HepG2 (cell line): ENCODE data around the gene DCUN1D2. TPM values are rescaled to one million over a fixed set of nuclear protein-coding genes. Genes with fewer than 3 reads are reported as not detected.
"Not testable (repeated sequence)": the region's sequence is repeated elsewhere in the genome, so short reads cannot be mapped to it uniquely, and the experiment has no call there.

ENCODE experiments used
- ATAC-seq: fragments of 200-7000 bp; cut with Tn5 transposase; 3 replicates; pipeline ENCODE4 v1.9.1; 2020; ENCODE audit warnings: mild to moderate bottlenecking, moderate library complexity
- BruUV-seq: library from RNA; stranded (reverse); fragments of 400-500 nt; replicated peaks from 2 replicates; lab custom pipeline; 2021; lab: Mats Ljungman, UMichigan
- CTCF ChIA-PET: fragments of 300-600 bp; formaldehyde crosslinking; extraction: SDS; loops from one replicate; lab custom pipeline; 2021; ENCODE audit warnings: low total read pairs, inconsistent platforms, low intra/inter-chr PET ratio; lab: Yijun Ruan, JAX
- POLR2A ChIA-PET: fragments of 350-600 bp; sonication (Branson Sonifier 250); formaldehyde crosslinking; loops from one replicate; lab custom pipeline; 2020; ENCODE audit warnings: antibody characterized with exemption, inconsistent platforms; lab: Yijun Ruan, JAX
- DNase-seq: peaks from one replicate; pipeline ENCODE4 v3.0.0-alpha.2; 2015; ENCODE audit warnings: low spot score
- FAIRE-seq: peaks from 3 replicates; lab custom pipeline; 2011; peaks lifted over from hg19 to GRCh38; lab: Jason Lieb, UNC
- H2AFZ ChIP-seq: one replicate; pipeline ENCODE4 v1.6.1; 2011; ENCODE audit warnings: low read length, inconsistent platforms
- H3K27ac ChIP-seq: fragments of 300-600 bp; 3 replicates; pipeline ENCODE4 v1.8.0; 2011; ENCODE audit warnings: mixed run types, mild to moderate bottlenecking, mixed read lengths, low read length, inconsistent platforms; ENCODE audit not compliant: insufficient read depth; ENCODE audit errors: extremely low read length
- H3K27me3 ChIP-seq, 2 experiments: fragments of 200-600 bp in 1 of 2; 2 replicates in 1 of 2; 3 replicates in 1 of 2; pipeline versions ENCODE4 v1.6.0 to v1.8.0; 2011; ENCODE audit warnings: low read length in 2 of 2, mild to moderate bottlenecking in 2 of 2, moderate library complexity in 2 of 2, inconsistent platforms in 1 of 2; ENCODE audit not compliant: insufficient read depth in 2 of 2, control insufficient read depth in 1 of 2
- H3K36me3 ChIP-seq, 2 experiments: fragments of 200-600 bp in 1 of 2; replicated peaks in 1 of 2; 2 replicates in 1 of 2; 3 replicates in 1 of 2; pipeline versions ENCODE4 v1.5.1 to v1.8.0; 2011; ENCODE audit warnings: low read length in 2 of 2, inconsistent platforms in 1 of 2; ENCODE audit not compliant: insufficient read depth in 2 of 2, control insufficient read depth in 1 of 2
- H3K4me1 ChIP-seq: 2 replicates; pipeline ENCODE4 v1.5.1; 2012; ENCODE audit warnings: low read length, inconsistent platforms; ENCODE audit not compliant: insufficient read depth
- H3K4me2 ChIP-seq: 2 replicates; pipeline ENCODE4 v1.6.0; 2011; ENCODE audit warnings: low read depth, low read length, inconsistent platforms
- H3K4me3 ChIP-seq, 3 experiments: fragments of 200-600 bp in 1 of 3; sonication (generic), shearing (Covaris generic) in 1 of 3; replicated peaks in 1 of 3; 2 replicates each; pipeline ENCODE4 v1.5.1; 2011 to 2016; ENCODE audit warnings: low read length in 3 of 3, inconsistent platforms in 2 of 3, low read depth in 2 of 3, mild to moderate bottlenecking in 2 of 3, control low read depth in 1 of 3, mixed read lengths in 1 of 3; ENCODE audit not compliant: insufficient read depth in 1 of 3
- H3K79me2 ChIP-seq: one replicate; pipeline ENCODE4 v1.6.1; 2011; ENCODE audit warnings: low read length, inconsistent platforms; ENCODE audit not compliant: insufficient read depth
- H3K9ac ChIP-seq: 2 replicates; pipeline ENCODE4 v1.6.0; 2011; ENCODE audit warnings: mild to moderate bottlenecking, low read depth, low read length, inconsistent platforms; ENCODE audit not compliant: insufficient read depth
- H3K9me3 ChIP-seq: 2 replicates; pipeline ENCODE4 v1.5.1; 2012; ENCODE audit warnings: mild to moderate bottlenecking, low read length
- H4K20me1 ChIP-seq: 2 replicates; pipeline ENCODE4 v1.6.0; 2011; ENCODE audit warnings: inconsistent platforms, mild to moderate bottlenecking, low read length, moderate library complexity; ENCODE audit not compliant: insufficient read depth
- PLSCR1 ChIP-seq: sonication (generic); formaldehyde crosslinking; IDR thresholded peaks from 2 replicates; pipeline ENCODE4 v1.5.0; 2020; ENCODE audit warnings: missing genetic modification reagents, mild to moderate bottlenecking, borderline replicate concordance
- ZBTB34 ChIP-seq: sonication (generic); formaldehyde crosslinking; IDR thresholded peaks from 2 replicates; pipeline ENCODE4 v1.8.0; 2022; ENCODE audit warnings: mild to moderate bottlenecking, missing genetic modification reagents
- ZBTB49 ChIP-seq: sonication (generic); formaldehyde crosslinking; IDR thresholded peaks from 2 replicates; pipeline ENCODE4 v1.4.0; 2020; ENCODE audit warnings: missing genetic modification reagents, borderline replicate concordance
- ZNF281 ChIP-seq: sonication (generic); formaldehyde crosslinking; IDR thresholded peaks from 2 replicates; pipeline ENCODE4 v1.4.0; 2020; ENCODE audit warnings: missing genetic modification reagents, borderline replicate concordance
- WGBS: methylation state at CpG from one replicate; pipeline ENCODE4 v1.1.6; 2017; ENCODE audit warnings: low lambda C conversion rate; 5-methylcytosine and 5-hydroxymethylcytosine counted together
- in situ Hi-C: cut with HindIII; loops from 2 replicates; pipeline ENCODE4 v1.10.0; 2017; ENCODE audit warnings: low pct_unique_long_range_greater_than_20kb; ENCODE audit not compliant: extremely low pct_ligation_motif_present
- intact Hi-C: fragments of 100-400 bp; cut with micrococcal nuclease; formaldehyde crosslinking; loops from one replicate; pipeline ENCODE4 v1.10.0; 2022; ENCODE audit not compliant: unreplicated experiment
- polyA plus RNA-seq, 8 experiments: library from polyadenylated mRNA; depleted of rRNA in 3 of 8; stranded (reverse) in 7 of 8; unstranded in 1 of 8; fragments of >200 nt; fragmentation: Illumina TruSeq in 4 of 8; extraction: Trizol in 4 of 8; gene quantifications; 2 replicates each; pipeline versions ENCODE4 v1.2.1 to v1.2.3, GENCODE V29; 2011 to 2016; ENCODE audit warnings: low read depth in 4 of 8, missing spikeins in 1 of 8, mixed read lengths in 1 of 8; ENCODE audit not compliant: insufficient read depth in 1 of 8
- total RNA-seq, 5 experiments: library from RNA; depleted of rRNA; stranded (reverse); fragments of >200 nt; fragmentation: Illumina TruSeq; extraction: Trizol; gene quantifications; 2 replicates each; pipeline ENCODE4 v1.2.3, GENCODE V29; 2016; ENCODE audit warnings: low read depth in 1 of 5

Gene DCUN1D2
- total and polyA plus RNA-seq, 2 of the 13 experiments (the other 11 are each of a cell fraction or from before 2014, with no cell fraction given) = 9.1 to 9.6 TPM

GRCh38 chr13:113471844-113472243 is 18.7 kb downstream of the DCUN1D2 start (continued):
- TF ChIP-seq ZBTB34 (CRISPR knock-in tag) (no peak), ZBTB49 (CRISPR knock-in tag) (no peak), PLSCR1 (no peak), ZNF281 (CRISPR knock-in tag) (no peak)

GRCh38 chr13:113470635-113471163 is 19.8 kb downstream of the DCUN1D2 start:
- H3K4me2 ChIP-seq, H3K9me3 ChIP-seq, FAIRE-seq, H3K27ac ChIP-seq, H3K4me1 ChIP-seq, BruUV-seq, H3K27me3 ChIP-seq, H2AFZ ChIP-seq, POLR2A ChIA-PET, H3K4me3 ChIP-seq, CTCF ChIA-PET, intact Hi-C loops, H3K79me2 ChIP-seq, in situ Hi-C loops, H3K9ac ChIP-seq, H4K20me1 ChIP-seq, ATAC-seq, DNase-seq: not testable (repeated sequence)
- 97% methylated on average over 4 of the region's 4 CpGs for WGBS
- peaks cover 9 to 24% of the 10 kb centered on the region in 2 experiments; a peak in 4 of 5 replicates for H3K36me3 ChIP-seq
